DMS79 treated with DMSO at 0.1 percent for 48 hours (cell line): ENCODE measurements around the gene ILK.
A peak's percentile ranks its signal among the peaks of the same experiment; 100 is the strongest.

Source experiments
- DNase-seq: peaks from one replicate; lab custom pipeline; 2025; lab: John Stamatoyannopoulos, UW

The ILK gene

GRCh38 chr11:6636480-6636879 lies 32.9 kb downstream of the ILK start:
- DNase-seq = no peak

- DNase-seq = no peak
Observed at GRCh38 chr11:6637871-6638270, 34.3 kb downstream of the ILK start.

GRCh38 chr11:6638429-6638828 lies 34.9 kb downstream of the ILK start:
- DNase-seq = no peak

- no peak for DNase-seq
Observed at GRCh38 chr11:6640036-6640984, 36.7 kb downstream of the ILK start.

- no peak for DNase-seq
Observed at GRCh38 chr11:6640985-6641701, 37.6 kb downstream of the ILK start.

- DNase-seq = no peak
Observed at GRCh38 chr11:6642957-6643356, 39.4 kb downstream of the ILK start.

- no peak for DNase-seq
Observed at GRCh38 chr11:6646071-6646470, 42.5 kb downstream of the ILK start.

GRCh38 chr11:6646576-6646917 lies 43.0 kb downstream of the ILK start:
- no peak for DNase-seq

GRCh38 chr11:6646918-6647679 lies 43.5 kb downstream of the ILK start:
- DNase-seq = no peak

GRCh38 chr11:6647836-6648235 lies 44.3 kb downstream of the ILK start:
- DNase-seq = no peak

- DNase-seq = no peak
Observed at GRCh38 chr11:6648501-6648900, 44.9 kb downstream of the ILK start.

GRCh38 chr11:6650104-6650503 lies 46.5 kb downstream of the ILK start:
- DNase-seq = no peak

GRCh38 chr11:6650980-6651379 lies 47.4 kb downstream of the ILK start:
- no peak for DNase-seq

GRCh38 chr11:6652182-6652581 lies 48.6 kb downstream of the ILK start:
- no peak for DNase-seq

- DNase-seq = no peak
Observed at GRCh38 chr11:6653097-6653496, 49.5 kb downstream of the ILK start.

GRCh38 chr11:6653656-6654055 lies 50.1 kb downstream of the ILK start:
- DNase-seq = no peak

- no peak for DNase-seq
Observed at GRCh38 chr11:6654281-6655019, 50.9 kb downstream of the ILK start.

- peak; percentile 12 for DNase-seq
Observed at GRCh38 chr11:6655020-6655789, 51.6 kb downstream of the ILK start.

GRCh38 chr11:6655790-6656583 lies 52.4 kb downstream of the ILK start, which contains the start of gene DCHS1:
TSS of gene DCHS1 (minus strand) at chr11:6655809. CDS start at chr11:6641613, 14,196 bp downstream.
- peak; percentile 39 for DNase-seq

GRCh38 chr11:6656584-6656915 lies 53.0 kb downstream of the ILK start:
- no peak for DNase-seq
